Ascending aorta (tissue), 2 donors: ENCODE data around the gene CFAP58. TPM values are rescaled to one million over a fixed set of nuclear protein-coding genes. Genes with fewer than 3 reads are reported as not detected.
A peak's percentile ranks its signal among the peaks of the same experiment; 100 is the strongest.

ENCODE experiments used
- DNase-seq, 2 donors: peaks; one replicate each; pipeline ENCODE4 v3.0.0-alpha.2; 2019; ENCODE audit warnings: low spot score in 2 of 2
- H3K27ac ChIP-seq, 2 donors: fragments of 200-600 bp; sonication (generic); one replicate each; pipeline ENCODE4 v1.5.1; 2016 to 2017; ENCODE audit warnings: mild to moderate bottlenecking in 1 of 2
- H3K27me3 ChIP-seq: fragments of 200-600 bp; sonication (generic); one replicate; pipeline ENCODE4 v1.5.1; 2017
- H3K36me3 ChIP-seq, 2 donors: fragments of 200-600 bp; sonication (generic); one replicate each; pipeline ENCODE4 v1.5.1; 2016
- H3K4me1 ChIP-seq, 2 donors: fragments of 200-600 bp; sonication (generic); one replicate each; pipeline ENCODE4 v1.5.1; 2016 to 2017; ENCODE audit warnings: mild to moderate bottlenecking in 1 of 2
- H3K4me3 ChIP-seq, 2 donors: fragments of 200-600 bp; sonication (generic); one replicate each; pipeline ENCODE4 v1.5.1; 2016 to 2017; ENCODE audit warnings: mild to moderate bottlenecking in 1 of 2
- H3K9me3 ChIP-seq, 2 donors: fragments of 200-600 bp; sonication (generic); one replicate each; pipeline ENCODE4 v1.5.1; 2016
- CTCF ChIP-seq, 3 experiments: fragments of 200-600 bp in 2 of 3; fragments of 450-650 bp in 1 of 3; sonication (generic) in 2 of 3; IDR thresholded peaks; one replicate each; pipeline ENCODE4 v1.5.1; 2016 to 2019; ENCODE audit warnings: antibody characterized with exemption in 3 of 3, mild to moderate bottlenecking in 1 of 3, moderate library complexity in 1 of 3
- intact Hi-C: fragments of 100-400 bp; cut with DNase I; formaldehyde crosslinking; loops from one replicate; pipeline ENCODE4 v1.15.1; 2023
- total RNA-seq: library from RNA; depleted of rRNA; stranded (reverse); fragments of >200 nt; gene quantifications from one replicate; pipeline ENCODE4 v1.1.0, GENCODE V29; 2016

CFAP58 gene
- total RNA-seq, 1 donor from 2014 or later: not detected

GRCh38 chr10:104486803-104487202 is 133.2 kb downstream of the CFAP58 start:
- intact Hi-C loops: no loop called here
- no peaks in the 10 kb centered on the region for H3K9me3 ChIP-seq
- TF ChIP-seq CTCF (IDR thresholded peaks at IDR 0.05): no peak

GRCh38 chr10:104487794-104488438 is 134.3 kb downstream of the CFAP58 start:
- peak overlapping the region; percentile 9 to 53 for H3K27ac ChIP-seq

More at GRCh38 chr10:104486803-104487202, 133.2 kb downstream of the CFAP58 start:
- H3K4me3 ChIP-seq: no peak overlapping the region
- no peaks in the 10 kb centered on the region for H3K36me3 ChIP-seq
- no peaks in the 10 kb centered on the region for H3K27me3 ChIP-seq
- no peak for DNase-seq
- no peak overlapping the region for H3K27ac ChIP-seq
- H3K4me1 ChIP-seq: peaks cover 0 to 3% of the 10 kb centered on the region in 2 donors

GRCh38 chr10:104488439-104488832 is 134.8 kb downstream of the CFAP58 start:
- intact Hi-C loops: no loop called here
- no peaks in the 10 kb centered on the region for H3K36me3 ChIP-seq
- H3K27me3 ChIP-seq: no peaks in the 10 kb centered on the region
- TF ChIP-seq CTCF (IDR thresholded peaks at IDR 0.05): no peak
- DNase-seq: no peak
- H3K27ac ChIP-seq: peak overlapping the region; percentile 9 to 53
- no peak overlapping the region for H3K4me3 ChIP-seq
- H3K9me3 ChIP-seq: no peaks in the 10 kb centered on the region
- peaks cover 2 to 7% of the 10 kb centered on the region in 2 donors for H3K4me1 ChIP-seq

More at GRCh38 chr10:104487794-104488438, 134.3 kb downstream of the CFAP58 start:
- Histone ChIP-seq H3K9me3 (no peaks in the 10 kb centered on the region), H3K36me3 (no peaks in the 10 kb centered on the region), H3K4me3 (no peak overlapping the region), H3K27me3 (no peaks in the 10 kb centered on the region), H3K4me1 (peaks cover 0 to 6% of the 10 kb centered on the region in 2 donors)
- intact Hi-C loops: no loop called here
- no peak for TF ChIP-seq CTCF (IDR thresholded peaks at IDR 0.05)
- no peak for DNase-seq

GRCh38 chr10:104492329-104492940 is 138.8 kb downstream of the CFAP58 start:
- Histone ChIP-seq H3K27ac (peak overlapping the region in 1 of 2 donors; percentile 2), H3K27me3 (no peaks in the 10 kb centered on the region), H3K4me3 (no peak overlapping the region), H3K9me3 (no peaks in the 10 kb centered on the region), H3K4me1 (peaks cover 3 to 7% of the 10 kb centered on the region in 2 donors), H3K36me3 (no peaks in the 10 kb centered on the region)
- no peak for DNase-seq
- no peak for TF ChIP-seq CTCF (IDR thresholded peaks at IDR 0.05)
- intact Hi-C loops: no loop called here

- no peaks in the 10 kb centered on the region for H3K36me3 ChIP-seq
- intact Hi-C loops: no loop called here
- H3K27me3 ChIP-seq: no peaks in the 10 kb centered on the region
- H3K9me3 ChIP-seq: no peaks in the 10 kb centered on the region
- H3K27ac ChIP-seq: no peak overlapping the region
- no peak overlapping the region for H3K4me3 ChIP-seq
- no peak for TF ChIP-seq CTCF (IDR thresholded peaks at IDR 0.05)
- no peaks in the 10 kb centered on the region for H3K4me1 ChIP-seq
- no peak for DNase-seq
Measured at GRCh38 chr10:104498347-104499081, 144.9 kb downstream of the CFAP58 start.
